Upper lobe of right lung (tissue), 1 donor: ENCODE measurements around the gene ARFGAP2. TPM values are rescaled to one million over a fixed set of nuclear protein-coding genes. Genes with fewer than 3 reads are reported as not detected.
"Not testable (repeated sequence)": the region's sequence is repeated elsewhere in the genome, so short reads cannot be mapped to it uniquely, and the experiment has no call there.

Source experiments
- ATAC-seq: fragments of 200-7000 bp; cut with Tn5 transposase; one replicate; pipeline ENCODE4 v1.9.1; 2020; ENCODE audit warnings: mild to moderate bottlenecking, moderate library complexity
- DNase-seq: peaks from one replicate; pipeline ENCODE4 v3.0.0-alpha.2; 2020
- H3K27ac ChIP-seq: fragments of 200-600 bp; one replicate; pipeline ENCODE4 v1.8.0; 2022
- H3K27me3 ChIP-seq: fragments of 200-600 bp; one replicate; pipeline ENCODE4 v1.8.0; 2022; ENCODE audit warnings: mild to moderate bottlenecking
- H3K36me3 ChIP-seq: fragments of 200-600 bp; one replicate; pipeline ENCODE4 v1.8.0; 2022
- H3K4me1 ChIP-seq: fragments of 200-600 bp; one replicate; pipeline ENCODE4 v1.8.0; 2022
- H3K4me3 ChIP-seq: fragments of 200-600 bp; one replicate; pipeline ENCODE4 v1.8.0; 2022; ENCODE audit warnings: mild to moderate bottlenecking
- H3K9me3 ChIP-seq: fragments of 200-600 bp; one replicate; pipeline ENCODE4 v1.8.0; 2022
- intact Hi-C: fragments of 100-400 bp; cut with DNase I; formaldehyde crosslinking; loops from one replicate; pipeline ENCODE4 v1.11.0; 2022
- total RNA-seq: library from RNA; stranded (reverse); fragmentation: NEBNext Ultra II Directional; extraction: Animal tissue kit (Norgen Biotek cat#: 25700); gene quantifications from one replicate; pipeline ENCODE4 v1.2.1, GENCODE V29; 2021
- TF ChIP-seq, protein P1 (sequence below): fragments of 200-600 bp; IDR thresholded peaks from one replicate; pipeline ENCODE4 v1.8.0; 2022; ENCODE audit warnings: antibody characterized with exemption
- donor health status: DM: no; HTN: yes; CAD: no; lungs with severe emphysema.

ARFGAP2 gene
- total RNA-seq, 1 donor from 2014 or later = 92.9 TPM

GRCh38 chr11:47215366-47215910 lies 38.8 kb upstream of the ARFGAP2 start:
- Histone ChIP-seq H3K27ac (peak overlapping the region; percentile 95), H3K4me1 (peaks cover 31% of the 10 kb centered on the region), H3K36me3 (peaks cover 16% of the 10 kb centered on the region), H3K4me3 (peak overlapping the region; percentile 81), H3K9me3 (no peaks in the 10 kb centered on the region), H3K27me3 (no peaks in the 10 kb centered on the region)
- no peak for DNase-seq
- TF ChIP-seq, protein P1, sequence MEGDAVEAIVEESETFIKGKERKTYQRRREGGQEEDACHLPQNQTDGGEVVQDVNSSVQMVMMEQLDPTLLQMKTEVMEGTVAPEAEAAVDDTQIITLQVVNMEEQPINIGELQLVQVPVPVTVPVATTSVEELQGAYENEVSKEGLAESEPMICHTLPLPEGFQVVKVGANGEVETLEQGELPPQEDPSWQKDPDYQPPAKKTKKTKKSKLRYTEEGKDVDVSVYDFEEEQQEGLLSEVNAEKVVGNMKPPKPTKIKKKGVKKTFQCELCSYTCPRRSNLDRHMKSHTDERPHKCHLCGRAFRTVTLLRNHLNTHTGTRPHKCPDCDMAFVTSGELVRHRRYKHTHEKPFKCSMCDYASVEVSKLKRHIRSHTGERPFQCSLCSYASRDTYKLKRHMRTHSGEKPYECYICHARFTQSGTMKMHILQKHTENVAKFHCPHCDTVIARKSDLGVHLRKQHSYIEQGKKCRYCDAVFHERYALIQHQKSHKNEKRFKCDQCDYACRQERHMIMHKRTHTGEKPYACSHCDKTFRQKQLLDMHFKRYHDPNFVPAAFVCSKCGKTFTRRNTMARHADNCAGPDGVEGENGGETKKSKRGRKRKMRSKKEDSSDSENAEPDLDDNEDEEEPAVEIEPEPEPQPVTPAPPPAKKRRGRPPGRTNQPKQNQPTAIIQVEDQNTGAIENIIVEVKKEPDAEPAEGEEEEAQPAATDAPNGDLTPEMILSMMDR = no peak
- no peak for ATAC-seq
- intact Hi-C loops = no loop called here

DNA sequence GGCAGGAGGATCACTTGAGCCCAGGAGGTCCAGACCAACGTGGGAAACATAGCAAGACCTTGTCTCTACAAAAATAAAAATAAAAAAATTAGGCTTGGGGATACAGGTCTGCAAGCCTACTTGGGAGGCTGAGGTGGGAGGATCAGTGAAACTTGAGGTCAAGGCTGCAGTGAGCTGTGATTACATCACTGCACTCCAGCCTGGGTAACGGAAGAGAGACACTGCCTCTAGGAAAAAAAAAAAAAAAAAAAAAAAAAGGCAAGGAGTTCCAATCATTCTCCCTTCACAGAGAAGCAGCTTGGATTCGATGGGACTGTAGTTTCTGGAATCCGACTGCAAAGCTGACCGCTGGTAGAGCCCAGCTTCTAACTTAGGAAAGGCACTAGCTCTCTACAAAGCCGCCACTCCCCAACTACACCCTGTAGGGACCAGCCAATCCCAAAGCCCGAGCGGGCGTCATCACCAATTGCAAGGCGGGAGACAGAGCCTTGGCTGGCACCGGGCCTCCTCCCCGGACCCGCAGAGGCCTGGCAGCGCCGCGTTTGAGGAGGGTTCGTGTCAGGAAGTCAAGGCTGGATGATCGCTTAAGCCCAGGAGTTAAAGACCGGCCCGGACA lies 37.4 kb upstream of the ARFGAP2 start:
- Histone ChIP-seq H3K27ac (peak overlapping the region; percentile 95), H3K4me3 (peak overlapping the region; percentile 81), H3K9me3 (no peaks in the 10 kb centered on the region), H3K27me3 (no peaks in the 10 kb centered on the region), H3K36me3 (peaks cover 2% of the 10 kb centered on the region), H3K4me1 (peaks cover 24% of the 10 kb centered on the region)
- intact Hi-C loops = no loop called here
- DNase-seq (peak; percentile 97), ATAC-seq (peak; percentile 91)
- TF ChIP-seq, protein P1 = no peak

DNA sequence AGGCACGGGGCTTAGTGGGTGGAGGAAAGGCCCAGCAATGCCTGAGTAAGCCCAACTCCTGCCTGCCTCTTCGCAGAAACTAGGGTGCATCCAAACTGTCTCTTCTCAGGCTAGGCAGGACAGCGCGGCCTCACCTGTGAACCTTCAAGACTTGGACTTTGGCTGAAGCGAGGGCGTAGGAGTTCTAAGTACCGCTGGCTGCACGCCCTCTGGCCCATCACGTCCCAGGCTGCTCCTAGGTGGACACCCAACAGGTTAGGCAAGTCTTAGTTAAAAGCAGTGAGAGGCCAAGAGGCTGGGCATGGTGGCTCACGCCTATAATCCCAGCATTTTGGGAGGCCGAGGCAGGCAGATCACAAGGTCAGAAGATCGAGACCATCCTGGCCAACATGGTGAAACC lies 36.3 kb upstream of the ARFGAP2 start:
- intact Hi-C loops = no loop called here
- Histone ChIP-seq H3K27ac (no peak overlapping the region), H3K4me1 (peaks cover 20% of the 10 kb centered on the region), H3K4me3 (no peak overlapping the region), H3K27me3 (no peaks in the 10 kb centered on the region), H3K36me3 (no peaks in the 10 kb centered on the region), H3K9me3 (no peaks in the 10 kb centered on the region)
- DNase-seq (no peak), ATAC-seq (no peak)
- TF ChIP-seq, protein P1 = no peak

GRCh38 chr11:47208628-47209027 lies 31.9 kb upstream of the ARFGAP2 start:
- Histone ChIP-seq H3K27ac (no peak overlapping the region), H3K36me3 (no peaks in the 10 kb centered on the region), H3K4me3 (no peak overlapping the region), H3K9me3 (no peaks in the 10 kb centered on the region), H3K27me3 (no peaks in the 10 kb centered on the region), H3K4me1 (peaks cover 1% of the 10 kb centered on the region)
- intact Hi-C loops = no loop called here
- TF ChIP-seq, protein P1 = no peak
- DNase-seq (no peak), ATAC-seq (no peak)

- ATAC-seq, intact Hi-C loops, H3K9me3 ChIP-seq, H3K4me3 ChIP-seq, H3K36me3 ChIP-seq, H3K27ac ChIP-seq, H3K27me3 ChIP-seq, DNase-seq, H3K4me1 ChIP-seq: not testable (repeated sequence)
These were observed 31.4 kb upstream of the ARFGAP2 start for GRCh38 chr11:47208008-47208552.

DNA sequence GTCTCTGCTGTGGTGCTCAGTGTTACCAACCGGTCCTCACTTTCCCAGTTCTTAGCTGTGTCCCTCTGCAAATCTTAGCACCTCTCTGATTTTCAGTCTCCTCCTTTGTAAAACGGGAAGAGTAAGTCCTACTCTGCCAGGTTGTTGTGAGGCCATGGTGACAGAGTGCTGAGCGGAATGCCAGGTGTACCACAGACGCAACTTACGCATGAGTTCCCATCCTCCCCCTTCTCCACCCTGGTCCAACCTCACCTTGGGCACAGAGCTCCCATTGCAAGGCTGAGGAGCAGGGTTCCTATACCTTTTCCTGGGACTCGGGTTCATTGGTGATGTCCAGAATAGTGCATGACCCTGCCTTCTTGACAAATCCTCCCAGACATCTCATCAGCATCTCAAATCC lies 30.8 kb upstream of the ARFGAP2 start:
- Histone ChIP-seq H3K4me3 (no peak overlapping the region), H3K36me3 (no peaks in the 10 kb centered on the region), H3K9me3 (no peaks in the 10 kb centered on the region), H3K27me3 (no peaks in the 10 kb centered on the region), H3K4me1 (no peaks in the 10 kb centered on the region), H3K27ac (no peak overlapping the region)
- DNase-seq = no peak
- TF ChIP-seq, protein P1 = no peak
- intact Hi-C loops = no loop called here
- no peak for ATAC-seq

DNA sequence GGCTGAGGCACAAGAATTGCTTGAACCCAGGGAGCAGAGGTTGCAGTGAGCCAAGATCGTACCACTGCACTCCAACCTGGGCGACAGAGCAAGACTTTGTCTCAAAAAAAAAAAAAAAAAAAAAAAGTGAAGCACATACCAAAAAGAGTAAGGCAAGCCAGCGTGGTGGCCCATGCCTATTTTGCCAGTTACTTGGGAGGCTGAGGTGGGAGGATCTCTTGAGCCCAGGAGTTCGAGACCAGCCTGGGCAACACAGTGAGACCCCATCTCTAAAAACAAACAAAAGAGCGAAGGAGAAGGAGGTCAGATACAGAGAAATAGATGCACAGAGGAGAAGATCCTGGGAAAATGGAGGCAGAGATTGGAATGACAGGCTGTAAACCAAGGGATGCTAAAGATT lies 29.9 kb upstream of the ARFGAP2 start:
- ATAC-seq, H3K4me3 ChIP-seq, intact Hi-C loops, H3K36me3 ChIP-seq, H3K27me3 ChIP-seq, H3K4me1 ChIP-seq, H3K9me3 ChIP-seq, H3K27ac ChIP-seq, DNase-seq: not testable (repeated sequence)
